NB4 (cell line): ENCODE measurements around the gene SLC6A6.

Experiments
- DNase-seq: peaks from one replicate; pipeline ENCODE4 v3.0.0; 2010; ENCODE audit warnings: low read depth
- H3K4me3 ChIP-seq: one replicate; pipeline ENCODE4 v1.5.1; 2011; ENCODE audit warnings: mild to moderate bottlenecking, low read depth, low read length, moderate library complexity
- MAX ChIP-seq: IDR thresholded peaks from 2 replicates; pipeline ENCODE4 v1.6.1; 2011; ENCODE audit warnings: low read depth, low read length
- MYC ChIP-seq: IDR thresholded peaks from 2 replicates; pipeline ENCODE4 v1.6.1; 2011; ENCODE audit warnings: low read depth, low read length
- POLR2A ChIP-seq: IDR thresholded peaks from 2 replicates; pipeline ENCODE4 v1.6.1; 2011; ENCODE audit warnings: mild to moderate bottlenecking; ENCODE audit not compliant: insufficient read length; ENCODE audit errors: extremely low read depth
- TF ChIP-seq, protein P1 (sequence below): IDR thresholded peaks from one replicate; pipeline ENCODE4 v1.5.1; 2012; ENCODE audit warnings: low read depth, low read length

SLC6A6 gene

GRCh38 chr3:14366248-14366647 is 36.2 kb upstream of the SLC6A6 start:
- DNase-seq = no peak
- TF ChIP-seq POLR2A = no peak
- no peak for TF ChIP-seq MAX
- no peak for TF ChIP-seq MYC
- TF ChIP-seq, protein P1, sequence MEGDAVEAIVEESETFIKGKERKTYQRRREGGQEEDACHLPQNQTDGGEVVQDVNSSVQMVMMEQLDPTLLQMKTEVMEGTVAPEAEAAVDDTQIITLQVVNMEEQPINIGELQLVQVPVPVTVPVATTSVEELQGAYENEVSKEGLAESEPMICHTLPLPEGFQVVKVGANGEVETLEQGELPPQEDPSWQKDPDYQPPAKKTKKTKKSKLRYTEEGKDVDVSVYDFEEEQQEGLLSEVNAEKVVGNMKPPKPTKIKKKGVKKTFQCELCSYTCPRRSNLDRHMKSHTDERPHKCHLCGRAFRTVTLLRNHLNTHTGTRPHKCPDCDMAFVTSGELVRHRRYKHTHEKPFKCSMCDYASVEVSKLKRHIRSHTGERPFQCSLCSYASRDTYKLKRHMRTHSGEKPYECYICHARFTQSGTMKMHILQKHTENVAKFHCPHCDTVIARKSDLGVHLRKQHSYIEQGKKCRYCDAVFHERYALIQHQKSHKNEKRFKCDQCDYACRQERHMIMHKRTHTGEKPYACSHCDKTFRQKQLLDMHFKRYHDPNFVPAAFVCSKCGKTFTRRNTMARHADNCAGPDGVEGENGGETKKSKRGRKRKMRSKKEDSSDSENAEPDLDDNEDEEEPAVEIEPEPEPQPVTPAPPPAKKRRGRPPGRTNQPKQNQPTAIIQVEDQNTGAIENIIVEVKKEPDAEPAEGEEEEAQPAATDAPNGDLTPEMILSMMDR = no peak
- H3K4me3 ChIP-seq = no peak overlapping the region

GRCh38 chr3:14366915-14367823 is 35.2 kb upstream of the SLC6A6 start:
- TF ChIP-seq POLR2A (no peak), MAX (no peak), MYC (no peak)
- TF ChIP-seq, protein P1 = no peak
- no peak overlapping the region for H3K4me3 ChIP-seq
- no peak for DNase-seq

GRCh38 chr3:14368146-14368545 is 34.3 kb upstream of the SLC6A6 start:
- no peak for TF ChIP-seq MAX
- TF ChIP-seq MYC = no peak
- TF ChIP-seq, protein P1 = no peak
- no peak for TF ChIP-seq POLR2A

DNA sequence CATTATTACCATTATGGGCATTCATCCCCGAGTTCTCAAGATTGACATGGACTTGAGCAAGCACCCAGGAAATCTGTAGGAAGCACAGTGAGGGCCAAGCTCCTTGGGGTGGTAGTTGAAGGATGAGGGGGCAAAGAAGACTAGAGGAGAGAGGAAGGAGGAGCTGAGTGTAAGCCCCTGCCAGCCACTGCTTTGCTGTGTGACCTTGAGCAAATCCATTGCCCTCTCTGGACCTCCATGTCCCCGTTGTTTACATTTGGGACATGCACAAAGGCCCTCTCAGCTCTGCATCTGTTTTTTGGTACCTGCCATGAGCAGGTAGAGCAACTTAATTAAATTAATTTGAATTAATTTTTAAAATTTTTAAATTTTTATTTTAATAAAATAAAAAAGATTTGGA is 33.5 kb upstream of the SLC6A6 start:
- no peak for TF ChIP-seq MYC
- H3K4me3 ChIP-seq = no peak overlapping the region
- no peak for DNase-seq

More at GRCh38 chr3:14368146-14368545, 34.3 kb upstream of the SLC6A6 start:
- H3K4me3 ChIP-seq = no peak overlapping the region
- no peak for DNase-seq

DNA sequence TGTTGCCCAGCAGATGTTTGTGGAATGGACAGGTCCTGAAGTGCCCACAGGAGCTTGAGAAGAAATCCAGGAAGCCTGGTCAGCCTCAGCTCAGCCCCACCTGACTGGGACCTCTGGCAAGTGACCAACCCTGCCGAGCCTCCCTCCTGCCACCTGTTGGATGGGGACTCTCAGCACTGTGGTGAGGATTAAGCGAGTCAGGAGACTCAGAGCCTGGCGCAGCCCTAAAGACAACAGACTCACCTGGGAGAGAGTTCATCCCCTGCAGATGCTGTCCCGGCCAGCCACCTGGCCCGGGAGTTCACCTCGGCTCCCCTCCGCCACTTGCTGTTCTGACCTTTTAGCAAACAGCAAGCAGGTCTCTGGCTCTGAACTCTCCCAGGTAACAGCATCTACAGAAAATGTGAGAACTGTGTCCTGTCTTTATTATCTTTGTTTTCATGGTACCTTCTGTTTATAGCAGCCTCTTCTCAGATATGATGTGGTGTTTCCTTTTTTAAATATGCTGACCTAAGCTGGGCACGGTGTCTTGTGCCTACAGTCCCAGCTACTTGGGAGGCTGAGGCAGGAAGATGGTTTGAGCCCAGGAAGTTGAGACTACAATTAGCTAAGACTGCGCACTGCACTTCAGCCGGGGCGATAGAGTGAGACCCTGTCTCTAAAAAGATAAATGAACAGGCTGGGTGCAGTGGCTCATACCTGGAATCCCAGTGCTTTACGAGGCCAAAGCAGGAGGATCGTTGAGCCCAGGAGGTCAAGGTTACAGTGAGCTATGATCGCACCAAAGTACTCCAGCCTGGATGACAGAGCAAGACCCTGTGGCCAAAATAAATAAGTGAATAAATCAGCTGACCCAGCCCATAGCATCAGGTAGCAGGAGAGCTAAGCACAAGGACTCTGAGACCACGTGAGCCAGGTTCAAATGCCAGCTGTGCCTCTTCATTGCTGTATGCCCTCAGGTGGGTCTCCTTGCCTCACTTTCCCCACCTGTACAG is 32.4 kb upstream of the SLC6A6 start:
- no peak overlapping the region for H3K4me3 ChIP-seq
- no peak for DNase-seq
- TF ChIP-seq POLR2A (no peak), MYC (no peak), MAX (no peak)
- TF ChIP-seq, protein P1 = no peak
